Stomach (tissue), 4 donors: ENCODE results near the gene SEC61B.

Source experiments
- CTCF ChIP-seq, 7 experiments: fragments of 450-650 bp in 4 of 7; fragments of 200-600 bp in 3 of 7; sonication (generic) in 3 of 7; IDR thresholded peaks; one replicate each; pipeline ENCODE4 v1.5.1; 2016 to 2019; ENCODE audit warnings: antibody characterized with exemption in 7 of 7, control low read depth in 2 of 7, mild to moderate bottlenecking in 1 of 7
- EP300 ChIP-seq: sonication (generic); formaldehyde crosslinking; IDR thresholded peaks from one replicate; pipeline ENCODE4 v1.6.1; 2017; ENCODE audit warnings: antibody characterized with exemption
- POLR2A ChIP-seq, 4 donors: fragments of 450-650 bp; IDR thresholded peaks; one replicate each; pipeline ENCODE4 v1.6.1; 2016; ENCODE audit warnings: antibody characterized with exemption in 4 of 4, control low read depth in 2 of 4, mild to moderate bottlenecking in 1 of 4, moderate library complexity in 1 of 4
- POLR2AphosphoS5 ChIP-seq, 3 donors: sonication (generic); formaldehyde crosslinking; IDR thresholded peaks; one replicate each; pipeline ENCODE4 v1.6.1; 2016; ENCODE audit warnings: antibody characterized with exemption in 3 of 3

GRCh38 chr9:99224445-99224844 is 2.4 kb downstream of the SEC61B start:
- TF ChIP-seq POLR2AphosphoS5 (IDR thresholded peaks at IDR 0.05) (no peak), POLR2A (IDR thresholded peaks at IDR 0.05) (no peak), CTCF (IDR thresholded peaks at IDR 0.05) (no peak), EP300 (no peak)
